K562 (cell line): ENCODE data around the gene LRRC75A. TPM values are rescaled to one million over a fixed set of nuclear protein-coding genes. Genes with fewer than 3 reads are reported as not detected.

Experiments used
- AFF1 ChIP-seq, 2 experiments: fragments of 450-650 bp; IDR thresholded peaks; 2 replicates each; pipeline ENCODE4 v1.6.1; 2018; ENCODE audit warnings: mild to moderate bottlenecking in 2 of 2, low read depth in 1 of 2; ENCODE audit not compliant: partially characterized antibody in 2 of 2
- ETV1 ChIP-seq: fragments of 450-650 bp; conservative IDR thresholded peaks from 2 replicates; pipeline ENCODE4 v1.6.1; 2016; ENCODE audit warnings: missing genetic modification characterization, control low read depth, low read depth, missing compliant biosample characterization
- FOXM1 ChIP-seq, 2 experiments: fragments of 450-650 bp in 1 of 2; sonication (generic) in 1 of 2; formaldehyde crosslinking in 1 of 2; IDR thresholded peaks; 2 replicates each; pipeline versions ENCODE4 v1.6.1 to v1.9.0; 2017 to 2022; ENCODE audit warnings: low read depth in 2 of 2, mild to moderate bottlenecking in 2 of 2, missing genetic modification reagents in 1 of 2, moderate library complexity in 1 of 2
- MAZ ChIP-seq, 2 experiments: fragments of 450-650 bp in 1 of 2; sonication (generic) in 1 of 2; formaldehyde crosslinking; IDR thresholded peaks in 1 of 2; conservative IDR thresholded peaks in 1 of 2; 2 replicates each; pipeline versions ENCODE4 v1.4.0 to v1.5.0; 2020; ENCODE audit warnings: mild to moderate bottlenecking in 1 of 2, missing genetic modification reagents in 1 of 2
- NFIC ChIP-seq: fragments of 450-650 bp; IDR thresholded peaks from 2 replicates; pipeline ENCODE4 v1.6.1; 2017; ENCODE audit warnings: mild to moderate bottlenecking, inconsistent platforms
- POLR2AphosphoS5 ChIP-seq: IDR thresholded peaks from 2 replicates; pipeline ENCODE4 v1.6.1; 2011; ENCODE audit warnings: mild to moderate bottlenecking, low read depth, low read length, moderate library complexity; ENCODE audit not compliant: control insufficient read depth, insufficient read depth
- RAD51 ChIP-seq: fragments of 450-650 bp; IDR thresholded peaks from 2 replicates; pipeline ENCODE4 v1.7.1; 2016; ENCODE audit warnings: low read depth, mild to moderate bottlenecking, borderline replicate concordance
- TAL1 ChIP-seq: fragments of 450-650 bp; IDR thresholded peaks from 2 replicates; pipeline ENCODE4 v1.6.1; 2016; ENCODE audit warnings: mild to moderate bottlenecking
- ZBTB7A ChIP-seq: IDR thresholded peaks from 2 replicates; pipeline ENCODE4 v1.6.1; 2011; ENCODE audit warnings: low read depth, mild to moderate bottlenecking, low read length, moderate library complexity, borderline replicate concordance; ENCODE audit not compliant: control insufficient read depth
- ZNF668 ChIP-seq: fragments of 250-450 bp; sonication (Bioruptor Pico); IDR thresholded peaks from 2 replicates; pipeline ENCODE4 v1.8.0; 2022; ENCODE audit warnings: mild to moderate bottlenecking, inconsistent platforms
- ZNF766 ChIP-seq: fragments of 200-800 bp; sonication (Bioruptor generic); conservative IDR thresholded peaks from 2 replicates; pipeline ENCODE4 v1.6.1; 2016; ENCODE audit warnings: missing genetic modification characterization, missing compliant biosample characterization
- polyA plus RNA-seq, 8 experiments: library from polyadenylated mRNA; depleted of rRNA in 4 of 8; stranded (reverse) in 5 of 8; unstranded in 3 of 8; fragments of >200 nt; fragmentation: Nextera tagmentation in 2 of 8; fragmentation: Illumina TruSeq in 1 of 8; extraction: Ambion mirVana in 2 of 8; extraction: Trizol in 1 of 8; gene quantifications; 2 replicates each; pipeline versions ENCODE4 v1.2.1 to v1.2.3, GENCODE V29; 2011 to 2014; ENCODE audit warnings: inconsistent platforms in 1 of 8, missing spikeins in 1 of 8
- total RNA-seq, 7 experiments: library from RNA; depleted of rRNA in 6 of 7; stranded (reverse); fragments of >200 nt in 6 of 7; fragmentation: Illumina TruSeq in 2 of 7; extraction: Trizol in 2 of 7; gene quantifications; 2 replicates each; pipeline versions ENCODE4 v1.2.1 to v1.2.3, GENCODE V29; 2011 to 2021; ENCODE audit warnings: low replicate concordance in 1 of 7
- TF ChIP-seq, protein P1 (sequence below), 2 experiments: fragments of 450-650 bp in 1 of 2; sonication (generic) in 1 of 2; formaldehyde crosslinking in 1 of 2; IDR thresholded peaks in 1 of 2; conservative IDR thresholded peaks in 1 of 2; 2 replicates each; pipeline versions ENCODE4 v1.6.1 to v1.8.1; 2016 to 2023; ENCODE audit warnings: mild to moderate bottlenecking in 2 of 2, moderate library complexity in 2 of 2, inconsistent platforms in 1 of 2, missing genetic modification reagents in 1 of 2

The LRRC75A gene
- total and polyA plus RNA-seq, 9 of the 15 experiments (the other 6 are each of a cell fraction or from before 2014, with no cell fraction given), result 0.04 to 0.34 (median 0.08) TPM; not detected in 5

GRCh38 chr17:16419074-16419928 lies 72.7 kb downstream of the LRRC75A start (continued):
- TF ChIP-seq RAD51 (peak; percentile 16; the same call in 1 of the 2 replicates), ZBTB7A (peak; percentile 58; the same call in 1 of the 2 replicates), MAZ (CRISPR knock-in tag; conservative IDR thresholded peaks at IDR 0.05 in 1 of 2, IDR thresholded peaks at IDR 0.05 in 1 of 2) (peak; percentile 21 to 40; a peak in 2 of 4 replicates), TAL1 (peak; percentile 77), ZNF668 (0 out of 2 replicates have a peak, but pooled peaks have one; percentile 52), ZNF766 (CRISPR knock-in tag) (peak; percentile 74; the same call in 1 of the 2 replicates), AFF1 (IDR thresholded peaks at IDR 0.05; ENCODE audit: low read depth in 1 of 2, partially characterized antibody in 2 of 2) (peak in 1 of 2 experiments; percentile 61), ETV1 (peak; percentile 70), POLR2AphosphoS5 (peak; percentile 59; the same call in 1 of the 2 replicates), FOXM1 (IDR thresholded peaks at IDR 0.05; ENCODE audit: low read depth) (peak; percentile 44; the same call in 1 of the 2 replicates), FOXM1 (CRISPR knock-in tag; IDR thresholded peaks at IDR 0.05; ENCODE audit: low read depth) (no peak), NFIC (peak; percentile 36; the same call in 1 of the 2 replicates)
- TF ChIP-seq, protein P1, sequence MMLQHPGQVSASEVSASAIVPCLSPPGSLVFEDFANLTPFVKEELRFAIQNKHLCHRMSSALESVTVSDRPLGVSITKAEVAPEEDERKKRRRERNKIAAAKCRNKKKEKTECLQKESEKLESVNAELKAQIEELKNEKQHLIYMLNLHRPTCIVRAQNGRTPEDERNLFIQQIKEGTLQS (IDR thresholded peaks at IDR 0.05), result peak; percentile 95
- TF ChIP-seq, protein P1 (CRISPR knock-in tag; conservative IDR thresholded peaks at IDR 0.05), result no peak
